PC-3 (cell line): ENCODE data around the gene KRT6A.

ENCODE experiments used
- CTCF ChIP-seq: fragments of 300-600 bp; sonication (generic); conservative IDR thresholded peaks from 2 replicates; pipeline ENCODE4 v1.5.1; 2017; ENCODE audit warnings: antibody characterized with exemption, low read depth, mild to moderate bottlenecking, low read length
- EZH2 ChIP-seq: fragments of 300-600 bp; sonication (generic); IDR thresholded peaks from one replicate; pipeline ENCODE4 v1.6.1; 2017; ENCODE audit warnings: antibody characterized with exemption, mild to moderate bottlenecking, low read length; ENCODE audit not compliant: unreplicated experiment
- EZH2phosphoT487 ChIP-seq: fragments of 300-600 bp; sonication (generic); IDR thresholded peaks from 2 replicates; pipeline ENCODE4 v1.6.1; 2018; ENCODE audit warnings: mild to moderate bottlenecking, antibody characterized with exemption, low read length, borderline replicate concordance

DNA sequence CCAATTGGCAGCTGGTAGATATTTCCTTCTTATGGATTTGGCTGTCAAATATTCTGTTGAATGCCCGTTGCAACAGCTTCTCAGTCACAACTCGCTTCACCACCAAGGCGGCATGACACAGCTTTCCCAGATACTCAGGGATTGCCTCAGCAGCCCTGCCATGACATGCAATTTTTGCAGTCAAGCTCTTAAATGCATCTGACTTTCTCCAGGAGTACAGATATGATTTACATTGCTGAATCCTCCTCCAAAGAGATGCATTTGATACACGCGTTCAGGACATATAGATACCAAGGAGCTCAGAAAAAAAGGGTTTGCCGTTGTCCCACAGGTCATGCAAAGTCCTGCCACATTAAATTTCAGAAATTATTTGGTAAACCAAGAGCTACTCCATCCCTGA lies 20.7 kb upstream of the KRT6A start:
- TF ChIP-seq EZH2 (no peak), CTCF (no peak), EZH2phosphoT487 (no peak)
